HEK293T (cell line): ENCODE data around the gene AFF1.

ENCODE experiments used
- ARNT ChIP-seq: fragments of 450-650 bp; IDR thresholded peaks from 2 replicates; pipeline ENCODE4 v1.6.1; 2017; ENCODE audit warnings: mild to moderate bottlenecking
- SP1 ChIP-seq: fragments of 450-650 bp; IDR thresholded peaks from 2 replicates; pipeline ENCODE4 v1.6.1; 2017
- TARDBP ChIP-seq: fragments of 450-650 bp; IDR thresholded peaks from 2 replicates; pipeline ENCODE4 v1.6.1; 2016

DNA sequence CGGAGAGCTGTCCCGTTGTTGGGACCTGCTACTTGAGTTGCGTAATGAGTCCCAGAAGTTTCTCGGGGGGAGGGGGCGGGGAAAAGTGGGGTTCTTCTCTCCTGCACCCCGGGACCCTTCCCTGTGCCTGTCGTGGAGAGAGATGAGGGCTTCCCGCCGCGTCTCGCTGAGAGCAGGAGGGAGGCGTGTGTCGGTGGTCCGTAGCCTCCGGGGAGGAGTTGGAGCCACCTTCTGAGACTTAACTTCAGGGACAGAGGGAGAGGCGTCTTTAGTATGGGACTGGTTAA lies 698 bp downstream of the AFF1 start:
- TF ChIP-seq SP1 (no peak), TARDBP (no peak), ARNT (no peak)
